H1 (cell line): Measurements from ENCODE around the gene RTL5. TPM values are rescaled to one million over a fixed set of nuclear protein-coding genes. Genes with fewer than 3 reads are reported as not detected.

Source experiments
- CTCF ChIA-PET: fragments of 300-600 bp; sonication (Branson Sonifier 250); formaldehyde crosslinking; loops from one replicate; lab custom pipeline; 2021; ENCODE audit not compliant: partially characterized antibody; lab: Charles Lee
- POLR2A ChIA-PET: fragments of 300-600 bp; sonication (Branson Sonifier 250); formaldehyde crosslinking; loops from one replicate; lab custom pipeline; 2021; ENCODE audit warnings: inconsistent platforms; ENCODE audit not compliant: partially characterized antibody; lab: Charles Lee
- DNase-seq, 2 experiments: peaks; one replicate each; pipeline versions ENCODE4 v3.0.0 to v3.0.0-alpha.2; 2010 to 2022; ENCODE audit warnings: low spot score in 2 of 2, low read depth in 1 of 2, mixed read lengths in 1 of 2
- FAIRE-seq: peaks from 2 replicates; lab custom pipeline; 2011; peaks lifted over from hg19 to GRCh38; lab: Jason Lieb, UNC
- H2AFZ ChIP-seq: 2 replicates; pipeline ENCODE4 v1.8.1; 2012; ENCODE audit warnings: low read length, inconsistent platforms
- H2AK5ac ChIP-seq: 2 replicates; pipeline ENCODE4 v1.6.1; 2013; ENCODE audit warnings: low read depth, low read length
- H2BK120ac ChIP-seq: replicated peaks from 2 replicates; pipeline ENCODE3; 2013; ENCODE audit warnings: low read depth, low read length, inconsistent platforms
- H2BK12ac ChIP-seq: 2 replicates; pipeline ENCODE4 v1.6.1; 2013; ENCODE audit warnings: low read depth, low read length
- H2BK15ac ChIP-seq: 2 replicates; pipeline ENCODE4 v1.6.1; 2013; ENCODE audit warnings: low read length
- H2BK20ac ChIP-seq: 2 replicates; pipeline ENCODE4 v1.6.1; 2013; ENCODE audit warnings: low read length
- H2BK5ac ChIP-seq: 2 replicates; pipeline ENCODE4 v1.6.1; 2013; ENCODE audit warnings: low read depth, low read length
- H3K14ac ChIP-seq: 2 replicates; pipeline ENCODE4 v1.6.1; 2013; ENCODE audit warnings: inconsistent platforms; ENCODE audit not compliant: insufficient read length
- H3K18ac ChIP-seq: 2 replicates; pipeline ENCODE4 v1.6.1; 2013; ENCODE audit warnings: low read length; ENCODE audit errors: extremely low read depth
- H3K23ac ChIP-seq: 2 replicates; pipeline ENCODE4 v1.6.1; 2013; ENCODE audit warnings: inconsistent platforms; ENCODE audit not compliant: insufficient read length
- H3K23me2 ChIP-seq: 2 replicates; pipeline ENCODE4 v1.6.1; 2013; ENCODE audit warnings: low read depth, low read length
- H3K27ac ChIP-seq: 2 replicates; pipeline ENCODE4 v1.6.1; 2011; ENCODE audit warnings: low read depth, low read length, inconsistent platforms
- H3K27me3 ChIP-seq, 4 experiments: replicated peaks in 1 of 4; 1 replicate in 1 of 4; 2 replicates in 3 of 4; pipeline versions ENCODE4 v1.6.1 to v1.8.1; 2011 to 2013; ENCODE audit warnings: low read length in 3 of 4, mild to moderate bottlenecking in 3 of 4, inconsistent platforms in 2 of 4, mixed read lengths in 2 of 4, moderate library complexity in 1 of 4; ENCODE audit not compliant: control insufficient read depth in 3 of 4, insufficient read depth in 3 of 4; ENCODE audit errors: extremely low read depth in 1 of 4
- H3K36me3 ChIP-seq, 4 experiments: 2 replicates each; pipeline versions ENCODE4 v1.6.1 to v1.8.1; 2011 to 2013; ENCODE audit warnings: mild to moderate bottlenecking in 4 of 4, low read length in 3 of 4, moderate library complexity in 2 of 4, control low read depth in 1 of 4, inconsistent platforms in 1 of 4; ENCODE audit not compliant: insufficient read depth in 4 of 4, control insufficient read depth in 2 of 4
- H3K4ac ChIP-seq: replicated peaks from 2 replicates; pipeline ENCODE3; 2013; ENCODE audit warnings: low read length, low read depth, mixed read lengths, inconsistent platforms; ENCODE audit not compliant: insufficient read length
- H3K4me1 ChIP-seq, 4 experiments: replicated peaks in 1 of 4; 1 replicate in 1 of 4; 2 replicates in 3 of 4; pipeline versions ENCODE4 v1.6.1 to v1.8.1; 2011 to 2013; ENCODE audit warnings: low read length in 3 of 4, inconsistent platforms in 2 of 4, mixed read lengths in 1 of 4; ENCODE audit not compliant: insufficient read depth in 4 of 4, control insufficient read depth in 3 of 4
- H3K4me2 ChIP-seq, 2 experiments: 2 replicates each; pipeline versions ENCODE4 v1.6.1 to v1.8.1; 2011 to 2013; ENCODE audit warnings: low read depth in 2 of 2, low read length in 2 of 2, control low read depth in 1 of 2, inconsistent platforms in 1 of 2, mild to moderate bottlenecking in 1 of 2; ENCODE audit not compliant: insufficient read depth in 1 of 2
- H3K4me3 ChIP-seq, 4 experiments: fragments of 200-600, 300-600 bp in 1 of 4; sonication (generic), shearing (Covaris generic), sonication (Bioruptor Twin) in 1 of 4; 2 replicates each; pipeline versions ENCODE4 v1.5.1 to v1.8.1; 2011 to 2016; ENCODE audit warnings: low read length in 4 of 4, low read depth in 3 of 4, control low read depth in 2 of 4, inconsistent platforms in 2 of 4, mild to moderate bottlenecking in 2 of 4, mixed read lengths in 1 of 4, moderate library complexity in 1 of 4; ENCODE audit not compliant: insufficient read depth in 2 of 4; ENCODE audit errors: extremely low read depth in 1 of 4
- H3K56ac ChIP-seq: replicated peaks from 2 replicates; pipeline ENCODE3; 2013; ENCODE audit warnings: low read depth, mild to moderate bottlenecking, mixed read lengths, low read length, inconsistent platforms; ENCODE audit not compliant: insufficient read length
- H3K79me1 ChIP-seq: 2 replicates; pipeline ENCODE4 v1.6.1; 2013; ENCODE audit warnings: low read depth, low read length, control low read depth
- H3K79me2 ChIP-seq, 2 experiments: 2 replicates each; pipeline versions ENCODE4 v1.6.1 to v1.8.1; 2012 to 2013; ENCODE audit warnings: low read length in 2 of 2, mild to moderate bottlenecking in 2 of 2, inconsistent platforms in 1 of 2; ENCODE audit not compliant: insufficient read depth in 2 of 2, control insufficient read depth in 1 of 2
- H3K9ac ChIP-seq, 4 experiments: replicated peaks in 1 of 4; 1 replicate in 1 of 4; 2 replicates in 3 of 4; pipeline versions ENCODE4 v1.6.1 to v1.8.1; 2011 to 2013; ENCODE audit warnings: low read depth in 3 of 4, low read length in 3 of 4, control low read depth in 2 of 4, mild to moderate bottlenecking in 2 of 4, moderate library complexity in 2 of 4, inconsistent platforms in 1 of 4; ENCODE audit errors: extremely low read depth in 1 of 4
- H3K9me3 ChIP-seq, 2 experiments: 2 replicates each; pipeline versions ENCODE4 v1.6.1 to v1.8.1; 2012 to 2013; ENCODE audit warnings: mild to moderate bottlenecking in 2 of 2, moderate library complexity in 2 of 2, control low read depth in 1 of 2, inconsistent platforms in 1 of 2, low read depth in 1 of 2, low read length in 1 of 2, mixed read lengths in 1 of 2; ENCODE audit not compliant: insufficient read depth in 2 of 2
- H4K20me1 ChIP-seq, 2 experiments: replicated peaks in 1 of 2; 2 replicates each; pipeline versions ENCODE3 to v1.8.1; 2011 to 2013; ENCODE audit warnings: inconsistent platforms in 2 of 2, low read length in 2 of 2, mild to moderate bottlenecking in 1 of 2; ENCODE audit not compliant: insufficient read depth in 2 of 2, control insufficient read depth in 1 of 2
- H4K5ac ChIP-seq: 2 replicates; pipeline ENCODE4 v1.6.1; 2013; ENCODE audit warnings: low read length, low read depth, mixed read lengths, inconsistent platforms; ENCODE audit not compliant: insufficient read length
- H4K8ac ChIP-seq: 2 replicates; pipeline ENCODE4 v1.8.0; 2013; ENCODE audit warnings: mild to moderate bottlenecking, moderate library complexity, low read length, inconsistent platforms; ENCODE audit not compliant: insufficient read depth; ENCODE audit errors: extremely low read depth
- H4K91ac ChIP-seq: replicated peaks from 2 replicates; pipeline ENCODE3; 2013; ENCODE audit warnings: low read length, mixed read lengths, inconsistent platforms; ENCODE audit not compliant: insufficient read length
- E2F6 ChIP-seq: IDR thresholded peaks from 2 replicates; pipeline ENCODE4 v1.6.1; 2012; ENCODE audit warnings: inconsistent platforms
- EGR1 ChIP-seq: IDR thresholded peaks from 2 replicates; pipeline ENCODE4 v1.6.1; 2011; ENCODE audit warnings: low read depth, low read length, borderline replicate concordance
- MAX ChIP-seq: IDR thresholded peaks from 2 replicates; pipeline ENCODE4 v1.6.1; 2012; ENCODE audit warnings: inconsistent platforms
- TEAD4 ChIP-seq: IDR thresholded peaks from 2 replicates; pipeline ENCODE4 v1.6.1; 2012; ENCODE audit warnings: low read depth, low read length, inconsistent platforms, mixed read lengths
- WGBS, 2 experiments: shearing (Covaris generic) in 1 of 2; methylation state at CpG; one replicate each; pipeline versions ENCODE4 v1.1.6 to v1.1.7; 2013 to 2015; ENCODE audit warnings: low lambda C conversion rate in 2 of 2, mixed read lengths in 2 of 2, inconsistent platforms in 1 of 2, low coverage in 1 of 2, missing lambda C conversion rate in 1 of 2; ENCODE audit not compliant: insufficient replicate concordance in 2 of 2, insufficient coverage in 1 of 2, insufficient read length in 1 of 2; ENCODE audit errors: extremely low coverage in 1 of 2, missing lambda C conversion rate in 1 of 2; 5-methylcytosine and 5-hydroxymethylcytosine counted together
- polyA plus RNA-seq, 7 experiments: library from polyadenylated mRNA; depleted of rRNA in 3 of 7; stranded (reverse) in 5 of 7; unstranded in 2 of 7; fragments of >200 nt in 5 of 7; fragments of 200-250 nt in 2 of 7; gene quantifications; 1 replicate in 5 of 7; 2 replicates in 1 of 7; 4 replicates in 1 of 7; pipeline versions ENCODE4 v1.2.1 to v1.2.3, GENCODE V29; 2011 to 2013; ENCODE audit warnings: missing spikeins in 2 of 7, mixed read lengths in 2 of 7
- total RNA-seq: library from RNA; stranded (reverse); fragmentation: NEBNext Ultra II Directional; extraction: Animal tissue kit (Norgen Biotek cat#: 25700); gene quantifications from 2 replicates; pipeline ENCODE4 v1.2.1, GENCODE V29; 2021

Gene RTL5
- total and polyA plus RNA-seq, 2 of the 8 experiments (the other 6 are each of a cell fraction or from before 2014, with no cell fraction given): 0.57 to 1.9 TPM

DNA sequence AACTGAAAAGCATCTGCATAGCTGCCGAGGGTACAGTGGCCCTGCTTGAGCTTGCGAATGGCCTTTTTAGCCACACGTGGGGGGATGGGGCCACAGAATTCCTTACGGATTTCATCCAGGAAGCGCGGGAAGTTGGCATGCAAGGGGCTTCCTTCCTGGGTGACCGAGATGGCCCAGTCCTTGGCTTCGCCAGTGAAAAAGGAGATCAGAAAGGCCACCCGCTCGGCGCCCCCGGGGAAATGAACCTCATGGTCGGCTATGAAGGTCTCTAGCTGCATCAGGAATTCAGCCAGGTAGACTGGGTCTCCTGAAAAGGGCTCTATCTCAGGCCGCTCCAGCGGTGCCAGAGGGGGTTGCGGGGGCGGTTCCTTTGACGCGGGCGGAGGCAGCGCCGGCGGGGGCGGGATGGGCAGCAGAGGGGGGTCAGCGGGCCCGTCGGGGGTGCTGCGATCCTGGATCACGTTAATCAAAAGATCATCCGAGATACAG is 909 bp downstream of the RTL5 start:
- Histone ChIP-seq H2BK120ac (no peak overlapping the region), H2BK15ac (no peak overlapping the region), H3K36me3 (no peaks in the 10 kb centered on the region), H3K23me2 (peaks cover 5% of the 10 kb centered on the region; the same call in 1 of the 2 replicates), H4K20me1 (peaks cover 3 to 9% of the 10 kb centered on the region in 2 experiments), H3K4me2 (peak overlapping the region; percentile 83 to 86), H3K14ac (no peak overlapping the region), H2BK20ac (no peak overlapping the region), H3K18ac (no peak overlapping the region), H3K27ac (no peak overlapping the region), H3K79me2 (no peaks in the 10 kb centered on the region), H2BK12ac (no peak overlapping the region), H3K4me3 (peak overlapping the region; percentile 31 to 62 (median 40); a peak in 5 of 8 replicates), H3K9ac (no peak overlapping the region), H4K91ac (no peak overlapping the region), H3K23ac (no peak overlapping the region), H3K9me3 (peaks cover 0 to 4% of the 10 kb centered on the region in 2 experiments; a peak in 1 of 4 replicates), H3K4ac (no peak overlapping the region), H2AK5ac (no peak overlapping the region), H2AFZ (no peak overlapping the region), H3K4me1 (peaks cover 0 to 4% (median 1%) of the 10 kb centered on the region in 4 experiments; a peak in 5 of 7 replicates), H3K27me3 (peaks cover 12 to 45% (median 34%) of the 10 kb centered on the region in 4 experiments), H4K8ac (0 out of 2 replicates have a peak overlapping the region, but pooled peaks have one; percentile 65), H3K79me1 (no peaks in the 10 kb centered on the region), H2BK5ac (no peak overlapping the region), H4K5ac (no peak overlapping the region), H3K56ac (no peak overlapping the region)
- 6% methylated on average over 13 of the region's 30 CpGs; no CpG with 5 or more reads in 1 of the 2 experiments for WGBS, 2 experiments
- CTCF ChIA-PET: interaction anchor here (0.7 to 3.2 kb wide), 10 partner anchors 12 to 132 kb away, joined by 3 to 13 read pairs (median 4); no protein-coding TSS in a partner anchor
- no peak for FAIRE-seq
- POLR2A ChIA-PET: interaction anchor here (0.6 to 1.4 kb wide), 3 partner anchors 113 to 183 kb away, joined by 3 to 5 read pairs (median 4); partner anchors contain the start of gene RPS4X
- no peak for TF ChIP-seq MAX
- peak; percentile 52 for TF ChIP-seq E2F6
- TF ChIP-seq EGR1: peak; percentile 91
- TF ChIP-seq TEAD4: 0 out of 2 replicates have a peak, but pooled peaks have one; percentile 2
- no peak for DNase-seq
